ENCODE results near the gene SGCA. TPM values are rescaled to one million over a fixed set of nuclear protein-coding genes. Genes with fewer than 3 reads are reported as not detected.

The SGCA gene
- total and polyA plus RNA-seq, 2 of the 13 experiments (the other 11 are each of a cell fraction or from before 2014, with no cell fraction given): not detected

- TF ChIP-seq ZNF703 (CRISPR knock-in tag; IDR thresholded peaks at IDR 0.05; ENCODE audit: borderline replicate concordance) (no peak), HMGA1 (CRISPR knock-in tag; conservative IDR thresholded peaks at IDR 0.05) (no peak), ZNF687 (CRISPR knock-in tag; IDR thresholded peaks at IDR 0.05) (peak; percentile 60), ZNF572 (CRISPR knock-in tag; IDR thresholded peaks at IDR 0.05) (no peak), BHLHE40 (IDR thresholded peaks at IDR 0.05; ENCODE audit: low read length) (no peak), ZFP91 (CRISPR knock-in tag; IDR thresholded peaks at IDR 0.05; ENCODE audit: borderline replicate concordance) (peak; percentile 86), GABPA (IDR thresholded peaks at IDR 0.05; ENCODE audit: low read depth, low read length) (no peak), GABPA (CRISPR knock-in tag; IDR thresholded peaks at IDR 0.05; ENCODE audit: low read depth) (no peak), ZMAT5 (CRISPR knock-in tag; IDR thresholded peaks at IDR 0.05; ENCODE audit: borderline replicate concordance, low read depth) (no peak), ZNF430 (CRISPR knock-in tag; IDR thresholded peaks at IDR 0.05) (no peak), SSRP1 (CRISPR knock-in tag; IDR thresholded peaks at IDR 0.05) (no peak), FLYWCH1 (CRISPR knock-in tag; IDR thresholded peaks at IDR 0.05) (no peak), ZNF446 (CRISPR knock-in tag; IDR thresholded peaks at IDR 0.05) (no peak), TP53 (CRISPR knock-in tag; conservative IDR thresholded peaks at IDR 0.05) (no peak), ZNF672 (CRISPR knock-in tag; IDR thresholded peaks at IDR 0.05) (no peak), YEATS2 (CRISPR knock-in tag; IDR thresholded peaks at IDR 0.05; ENCODE audit: borderline replicate concordance) (no peak), ZNF121 (CRISPR knock-in tag; IDR thresholded peaks at IDR 0.05) (no peak), RERE (CRISPR knock-in tag; IDR thresholded peaks at IDR 0.05; ENCODE audit: low read depth) (no peak), ZKSCAN5 (CRISPR knock-in tag; IDR thresholded peaks at IDR 0.05) (no peak)
Measured at GRCh38 chr17:50200457-50201275, 34.9 kb downstream of the SGCA start (continued).
